Right lobe of liver (tissue), 6 donors: ENCODE results near the gene PLCE1. TPM values are rescaled to one million over a fixed set of nuclear protein-coding genes. Genes with fewer than 3 reads are reported as not detected.

Experiments used
- ATAC-seq, 4 donors: fragments of 200-7000 bp; cut with Tn5 transposase; one replicate each; pipeline ENCODE4 v1.9.1; 2020; ENCODE audit warnings: mild to moderate bottlenecking in 4 of 4, moderate library complexity in 4 of 4
- DNase-seq, 3 donors: peaks; one replicate each; pipeline ENCODE4 v3.0.0-alpha.2; 2020
- H3K27ac ChIP-seq, 3 donors: fragments of 200-600 bp; one replicate each; pipeline ENCODE4 v1.8.0; 2022
- H3K27me3 ChIP-seq, 2 donors: fragments of 200-600 bp; one replicate each; pipeline ENCODE4 v1.8.0; 2022
- H3K36me3 ChIP-seq, 4 donors: fragments of 200-600 bp; sonication (generic) in 1 of 4; one replicate each; pipeline versions ENCODE4 v1.5.1 to v1.8.0; 2017 to 2022; ENCODE audit warnings: control low read depth in 1 of 4
- H3K4me1 ChIP-seq, 4 donors: fragments of 200-600 bp; sonication (generic) in 1 of 4; one replicate each; pipeline versions ENCODE4 v1.5.1 to v1.8.0; 2017 to 2022; ENCODE audit warnings: control low read depth in 1 of 4
- H3K4me3 ChIP-seq, 3 donors: fragments of 200-600 bp; one replicate each; pipeline ENCODE4 v1.8.0; 2022
- H3K9me3 ChIP-seq, 4 donors: fragments of 200-600 bp; sonication (generic) in 1 of 4; one replicate each; pipeline versions ENCODE4 v1.5.1 to v1.8.0; 2017 to 2022; ENCODE audit warnings: control low read depth in 1 of 4
- POLR2A ChIP-seq: fragments of 450-650 bp; IDR thresholded peaks from one replicate; pipeline ENCODE4 v1.6.1; 2017; ENCODE audit warnings: antibody characterized with exemption, mild to moderate bottlenecking
- WGBS: methylation state at CpG from one replicate; pipeline ENCODE4 v1.1.6; 2018; ENCODE audit warnings: low coverage, low lambda C conversion rate; ENCODE audit not compliant: insufficient coverage; ENCODE audit errors: missing lambda C conversion rate; 5-methylcytosine and 5-hydroxymethylcytosine counted together
- intact Hi-C, 2 donors: fragments of 100-400 bp; cut with DNase I; formaldehyde crosslinking; loops; one replicate each; pipeline versions ENCODE4 v1.11.2 to v1.14.1; 2022
- total RNA-seq, 6 experiments: library from RNA; depleted of rRNA in 2 of 6; stranded (reverse); fragments of >200 nt in 2 of 6; fragmentation: NEBNext Ultra II Directional in 3 of 6; extraction: Animal tissue kit (Norgen Biotek cat#: 25700) in 3 of 6; gene quantifications; one replicate each; pipeline versions ENCODE4 v1.1.0 to v1.2.4, GENCODE V29; 2016 to 2023
- TF ChIP-seq, protein P1 (sequence below), 4 donors: fragments of 200-600 bp in 3 of 4; fragments of 450-650 bp in 1 of 4; IDR thresholded peaks; one replicate each; pipeline versions ENCODE4 v1.5.1 to v1.8.0; 2016 to 2022; ENCODE audit warnings: antibody characterized with exemption in 4 of 4, mild to moderate bottlenecking in 2 of 4
- donor health status: DM: no; HTN: yes; CAD: no.
- donor health status: DM: no; HTN: no; CAD: no.
- donor health status: DM: no; HTN: no; CAD: no.
- donor health status: DM: no; HTN: yes; CAD: no.
- donor health status: DM: no; HTN: yes; CAD: no.

The PLCE1 gene
- total RNA-seq, 6 experiments from 2014 or later: 0.24 to 0.95 (median 0.55) TPM

DNA sequence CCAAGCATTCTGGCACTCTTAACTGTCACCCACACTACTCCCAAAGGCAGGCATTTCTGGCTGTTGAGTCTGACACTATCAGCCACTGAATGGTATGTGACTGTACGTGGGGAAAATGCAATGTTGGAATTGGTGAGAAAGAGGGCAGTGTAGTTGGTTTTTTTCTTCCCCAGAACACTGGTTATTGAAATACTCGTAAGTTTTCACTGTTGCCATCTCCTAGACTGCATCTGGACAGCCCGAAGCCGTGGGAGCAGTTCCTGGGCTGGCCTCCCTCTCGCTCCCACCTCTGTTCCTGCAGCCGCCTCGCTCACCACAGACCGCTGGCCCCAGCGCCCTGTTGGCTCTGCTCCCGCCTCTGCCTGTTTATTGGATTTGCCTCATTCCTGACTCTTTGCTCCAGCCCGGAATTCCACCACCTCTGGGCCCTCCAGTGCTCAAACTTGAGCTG, 5.7 kb downstream of the PLCE1 start:
- WGBS: 22% methylated on average over 3 of the region's 11 CpGs
- TF ChIP-seq POLR2A: no peak
- Histone ChIP-seq H3K36me3 (no peaks in the 10 kb centered on the region), H3K4me1 (no peaks in the 10 kb centered on the region), H3K4me3 (no peak overlapping the region), H3K27ac (no peak overlapping the region), H3K27me3 (no peaks in the 10 kb centered on the region), H3K9me3 (no peaks in the 10 kb centered on the region)
- intact Hi-C loops: no loop called here
- ATAC-seq (peak in 2 of 4 donors; percentile 33), DNase-seq (peak in 1 of 3 donors; percentile 51)

DNA sequence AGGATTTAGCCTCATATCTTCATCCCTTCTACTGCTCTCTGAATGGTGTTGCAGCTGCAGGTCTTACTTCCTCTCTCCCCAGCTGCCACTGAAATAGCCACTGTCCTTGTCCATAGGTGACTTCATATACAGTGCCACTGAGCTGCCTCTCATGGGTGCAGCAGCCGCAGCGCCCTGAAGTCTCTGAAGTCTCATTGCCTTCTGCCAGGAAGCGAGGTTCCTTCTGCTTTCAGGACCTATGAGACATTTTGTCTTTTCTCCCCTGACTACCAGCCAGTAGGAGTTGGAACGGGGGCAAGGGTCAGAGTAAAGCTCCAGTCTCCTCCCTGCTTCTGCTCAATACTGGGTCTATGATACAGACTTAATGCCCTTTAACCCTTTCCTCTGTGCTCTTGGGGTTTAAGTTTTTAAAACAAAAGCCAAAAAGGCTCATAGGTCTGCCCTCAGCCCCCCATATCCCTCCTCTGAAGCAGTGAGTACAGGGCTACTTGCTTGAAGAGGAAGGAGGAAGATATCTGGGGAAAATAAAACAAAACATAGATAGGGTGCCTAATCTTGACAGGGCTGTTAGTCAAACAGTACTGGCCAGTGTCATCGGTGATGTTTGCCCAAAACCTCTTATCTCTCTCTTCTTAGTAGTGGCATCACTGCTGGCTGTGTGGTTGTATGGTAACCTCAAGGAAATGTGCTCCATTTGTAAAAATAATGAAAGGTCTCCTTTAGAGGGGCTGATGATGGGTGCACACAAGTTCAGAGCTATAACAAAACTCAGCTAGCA, 7.1 kb downstream of the PLCE1 start:
- no peaks in the 10 kb centered on the region for H3K9me3 ChIP-seq
- DNase-seq (no peak), ATAC-seq (peak in 1 of 4 donors; percentile 62)
- H3K4me1 ChIP-seq: no peaks in the 10 kb centered on the region
- no peaks in the 10 kb centered on the region for H3K36me3 ChIP-seq
- H3K4me3 ChIP-seq: no peak overlapping the region
- no peak overlapping the region for H3K27ac ChIP-seq
- intact Hi-C loops: no loop called here
- H3K27me3 ChIP-seq: no peaks in the 10 kb centered on the region
- TF ChIP-seq, protein P1, sequence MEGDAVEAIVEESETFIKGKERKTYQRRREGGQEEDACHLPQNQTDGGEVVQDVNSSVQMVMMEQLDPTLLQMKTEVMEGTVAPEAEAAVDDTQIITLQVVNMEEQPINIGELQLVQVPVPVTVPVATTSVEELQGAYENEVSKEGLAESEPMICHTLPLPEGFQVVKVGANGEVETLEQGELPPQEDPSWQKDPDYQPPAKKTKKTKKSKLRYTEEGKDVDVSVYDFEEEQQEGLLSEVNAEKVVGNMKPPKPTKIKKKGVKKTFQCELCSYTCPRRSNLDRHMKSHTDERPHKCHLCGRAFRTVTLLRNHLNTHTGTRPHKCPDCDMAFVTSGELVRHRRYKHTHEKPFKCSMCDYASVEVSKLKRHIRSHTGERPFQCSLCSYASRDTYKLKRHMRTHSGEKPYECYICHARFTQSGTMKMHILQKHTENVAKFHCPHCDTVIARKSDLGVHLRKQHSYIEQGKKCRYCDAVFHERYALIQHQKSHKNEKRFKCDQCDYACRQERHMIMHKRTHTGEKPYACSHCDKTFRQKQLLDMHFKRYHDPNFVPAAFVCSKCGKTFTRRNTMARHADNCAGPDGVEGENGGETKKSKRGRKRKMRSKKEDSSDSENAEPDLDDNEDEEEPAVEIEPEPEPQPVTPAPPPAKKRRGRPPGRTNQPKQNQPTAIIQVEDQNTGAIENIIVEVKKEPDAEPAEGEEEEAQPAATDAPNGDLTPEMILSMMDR (IDR thresholded peaks at IDR 0.05): no peak
- 29% methylated on average over 5 of the region's 5 CpGs for whole genome bisulfite sequencing

DNA sequence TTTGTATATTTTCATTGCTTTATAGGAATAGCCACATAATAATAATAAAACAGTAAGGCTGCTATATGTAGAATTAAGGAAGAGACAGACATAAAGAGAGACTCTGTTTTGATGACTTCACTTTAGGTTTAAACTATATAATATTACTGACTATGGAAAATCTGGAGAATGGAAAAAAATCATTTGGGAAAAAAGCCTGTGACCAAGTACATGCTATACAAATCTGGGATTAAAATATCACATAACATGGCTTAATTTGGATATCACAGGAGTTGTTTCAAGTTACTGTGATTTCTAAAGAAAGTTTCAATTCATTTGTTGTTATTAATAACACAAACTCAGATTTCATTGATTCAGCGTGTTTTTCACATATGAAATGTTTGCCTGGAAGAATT, 7.7 kb downstream of the PLCE1 start:
- no peak overlapping the region for H3K4me3 ChIP-seq
- no peak for TF ChIP-seq POLR2A
- TF ChIP-seq, protein P1 (IDR thresholded peaks at IDR 0.05): no peak
- DNase-seq: no peak
- H3K4me1 ChIP-seq: no peaks in the 10 kb centered on the region
- H3K36me3 ChIP-seq: no peaks in the 10 kb centered on the region
- H3K27ac ChIP-seq: no peak overlapping the region
- no peaks in the 10 kb centered on the region for H3K9me3 ChIP-seq
- 91% methylated on average over 1 of the region's 1 CpG for WGBS
- intact Hi-C loops: no loop called here
- no peak for ATAC-seq
- H3K27me3 ChIP-seq: no peaks in the 10 kb centered on the region

DNA sequence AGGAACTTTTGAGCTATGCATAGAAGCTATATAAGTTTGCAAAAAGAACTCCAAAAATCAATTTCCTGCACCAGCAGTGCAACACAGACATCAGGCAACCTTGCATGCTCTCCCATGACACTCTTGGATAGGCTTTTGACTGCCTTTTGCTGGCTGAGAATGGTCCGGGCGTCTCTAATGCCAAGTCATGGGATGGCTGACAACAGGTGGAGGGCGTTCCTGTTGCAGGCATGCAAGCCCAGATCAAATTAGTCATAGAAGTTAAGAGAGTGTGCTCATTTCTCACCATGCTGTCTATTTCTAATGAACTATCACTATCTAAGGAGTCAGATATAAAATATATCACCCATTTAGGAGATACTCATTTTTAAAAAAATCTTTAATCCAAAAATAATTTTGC, 8.4 kb downstream of the PLCE1 start:
- Histone ChIP-seq H3K27ac (no peak overlapping the region), H3K4me3 (no peak overlapping the region), H3K9me3 (no peaks in the 10 kb centered on the region), H3K27me3 (no peaks in the 10 kb centered on the region), H3K36me3 (no peaks in the 10 kb centered on the region), H3K4me1 (no peaks in the 10 kb centered on the region)
- intact Hi-C loops: no loop called here
- no peak for DNase-seq
- ATAC-seq: no peak
- WGBS: 100% methylated on average over 3 of the region's 3 CpGs
- TF ChIP-seq POLR2A: no peak
- TF ChIP-seq, protein P1 (IDR thresholded peaks at IDR 0.05): no peak

DNA sequence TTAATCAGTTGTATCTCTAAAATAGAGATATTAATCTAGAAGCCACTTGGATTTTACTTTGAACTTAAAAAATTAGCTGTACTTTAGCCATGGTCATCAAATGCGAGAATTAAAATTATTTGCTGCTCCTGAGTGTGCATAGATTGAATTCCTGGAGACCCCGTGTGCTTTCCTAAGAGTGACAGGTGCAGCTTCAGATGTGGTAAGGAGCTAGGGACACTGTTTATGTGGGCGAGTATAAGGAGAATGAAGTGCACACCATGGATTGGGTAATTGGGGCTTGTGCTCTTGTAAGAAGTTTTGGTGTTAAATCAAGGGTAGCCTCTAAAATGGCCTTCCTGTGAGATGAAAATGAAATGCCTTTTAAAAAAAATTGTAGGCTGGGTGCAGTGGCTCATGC, 9.8 kb downstream of the PLCE1 start:
- Histone ChIP-seq H3K27me3 (no peaks in the 10 kb centered on the region), H3K27ac (no peak overlapping the region), H3K36me3 (no peaks in the 10 kb centered on the region), H3K4me1 (no peaks in the 10 kb centered on the region), H3K9me3 (no peaks in the 10 kb centered on the region), H3K4me3 (no peak overlapping the region)
- intact Hi-C loops: no loop called here
- 58% methylated on average over 3 of the region's 3 CpGs for WGBS
- DNase-seq (no peak), ATAC-seq (no peak)
- TF ChIP-seq POLR2A: no peak
- TF ChIP-seq, protein P1 (IDR thresholded peaks at IDR 0.05): no peak
